Activated T-cell treated with anti-CD3 and anti-CD28 coated beads for 1 hour (primary cell): Measurements from ENCODE around the gene ERMAP.
A peak's percentile ranks its signal among the peaks of the same experiment; 100 is the strongest.

Source experiments
- DNase-seq: peaks from one replicate; pipeline ENCODE4 v3.0.0-alpha.2; 2020; ENCODE audit warnings: low read depth

ERMAP gene

GRCh38 chr1:42816585-42817439 is at the start of gene ERMAP, which contains the start of gene SVBP:
TSS of gene ERMAP (plus strand) at chr1:42817122. CDS start at chr1:42830449, 13,327 bp downstream.
TSS of gene SVBP (minus strand) at chr1:42817397. CDS start at chr1:42816544, 853 bp downstream.
- peak; percentile 97 for DNase-seq

GRCh38 chr1:42767510-42768000 is 49.4 kb upstream of the ERMAP start:
- DNase-seq, result no peak

GRCh38 chr1:42768172-42768571 is 48.8 kb upstream of the ERMAP start:
- DNase-seq, result no peak

GRCh38 chr1:42769811-42770210 is 47.1 kb upstream of the ERMAP start:
- no peak for DNase-seq

GRCh38 chr1:42773420-42773819 is 43.5 kb upstream of the ERMAP start:
- no peak for DNase-seq

GRCh38 chr1:42774928-42775526 is 41.9 kb upstream of the ERMAP start:
- no peak for DNase-seq

GRCh38 chr1:42776502-42776901 is 40.4 kb upstream of the ERMAP start:
- DNase-seq, result no peak

GRCh38 chr1:42777852-42778251 is 39.1 kb upstream of the ERMAP start:
- no peak for DNase-seq

GRCh38 chr1:42779725-42780124 is 37.2 kb upstream of the ERMAP start:
- no peak for DNase-seq

GRCh38 chr1:42780176-42780575 is 36.7 kb upstream of the ERMAP start:
- DNase-seq, result no peak

GRCh38 chr1:42783092-42783491 is 33.8 kb upstream of the ERMAP start:
- no peak for DNase-seq

GRCh38 chr1:42784547-42784945 is 32.4 kb upstream of the ERMAP start:
- no peak for DNase-seq

- peak; percentile 28 for DNase-seq
Measured at GRCh38 chr1:42784946-42785693, 31.8 kb upstream of the ERMAP start, which contains the start of gene TMEM269. TSS of gene TMEM269 (plus strand) at chr1:42784991. CDS start at chr1:42789894, 4,903 bp downstream.

- no peak for DNase-seq
Measured at GRCh38 chr1:42786097-42786496, 30.8 kb upstream of the ERMAP start.

- DNase-seq, result no peak
Measured at GRCh38 chr1:42788021-42788420, 28.9 kb upstream of the ERMAP start.

- DNase-seq, result no peak
Measured at GRCh38 chr1:42793824-42794223, 23.1 kb upstream of the ERMAP start.

GRCh38 chr1:42797414-42797813 is 19.5 kb upstream of the ERMAP start:
- no peak for DNase-seq

GRCh38 chr1:42797979-42798378 is 18.9 kb upstream of the ERMAP start:
- no peak for DNase-seq

GRCh38 chr1:42801832-42802473 is 15.0 kb upstream of the ERMAP start:
- DNase-seq, result no peak

GRCh38 chr1:42806171-42806570 is 10.8 kb upstream of the ERMAP start:
- DNase-seq, result no peak

- no peak for DNase-seq
Measured at GRCh38 chr1:42806593-42806992, 10.3 kb upstream of the ERMAP start.
